CD4-positive, alpha-beta T cell treated with Interleukin-1 beta for 1 hour (primary cell): ENCODE results near the gene RPS6KA6.

Experiments used
- DNase-seq, 2 donors: peaks; one replicate each; pipeline ENCODE4 v3.0.0-alpha.2; 2020 to 2022

Gene RPS6KA6

GRCh38 chrX:84187533-84188319, at the start of gene RPS6KA6:
TSS of gene RPS6KA6 (minus strand) at chrX:84188199. CDS start at chrX:84187899, 300 bp downstream.
- DNase-seq: peak in 1 of 2 donors; percentile 14

GRCh38 chrX:84224741-84225140, 36.7 kb upstream of the RPS6KA6 start:
- no peak for DNase-seq

- DNase-seq: no peak
Observed at GRCh38 chrX:84223261-84223660, 35.3 kb upstream of the RPS6KA6 start.

GRCh38 chrX:84221181-84221580, 33.2 kb upstream of the RPS6KA6 start:
- no peak for DNase-seq

- no peak for DNase-seq
Observed at GRCh38 chrX:84219551-84219950, 31.6 kb upstream of the RPS6KA6 start.

- DNase-seq: no peak
Observed at GRCh38 chrX:84218726-84219125, 30.7 kb upstream of the RPS6KA6 start.

GRCh38 chrX:84216881-84217280, 28.9 kb upstream of the RPS6KA6 start:
- no peak for DNase-seq

- no peak for DNase-seq
Observed at GRCh38 chrX:84216406-84216805, 28.4 kb upstream of the RPS6KA6 start.

GRCh38 chrX:84205276-84205675, 17.3 kb upstream of the RPS6KA6 start:
- no peak for DNase-seq

- DNase-seq: no peak
Observed at GRCh38 chrX:84199688-84200087, 11.7 kb upstream of the RPS6KA6 start.

GRCh38 chrX:84197550-84197949, 9.6 kb upstream of the RPS6KA6 start:
- DNase-seq: no peak

- DNase-seq: no peak
Observed at GRCh38 chrX:84192006-84192405, 4.0 kb upstream of the RPS6KA6 start.

GRCh38 chrX:84189125-84189524, 1.1 kb upstream of the RPS6KA6 start:
- DNase-seq: no peak

GRCh38 chrX:84188320-84188834, 378 bp upstream of the RPS6KA6 start:
- peak; percentile 1 to 15 for DNase-seq

- DNase-seq: peak in 1 of 2 donors; percentile 0
Observed at GRCh38 chrX:84186603-84187532, 1.1 kb downstream of the RPS6KA6 start.

GRCh38 chrX:84182516-84182915, 5.5 kb downstream of the RPS6KA6 start:
- no peak for DNase-seq

- DNase-seq: no peak
Observed at GRCh38 chrX:84175958-84176357, 12.0 kb downstream of the RPS6KA6 start.

GRCh38 chrX:84175274-84175673, 12.7 kb downstream of the RPS6KA6 start:
- no peak for DNase-seq

GRCh38 chrX:84174348-84174747, 13.7 kb downstream of the RPS6KA6 start:
- no peak for DNase-seq

GRCh38 chrX:84170931-84171330, 17.1 kb downstream of the RPS6KA6 start:
- no peak for DNase-seq

GRCh38 chrX:84168574-84168973, 19.4 kb downstream of the RPS6KA6 start:
- no peak for DNase-seq

GRCh38 chrX:84168095-84168494, 19.9 kb downstream of the RPS6KA6 start:
- no peak for DNase-seq

GRCh38 chrX:84165711-84166110, 22.3 kb downstream of the RPS6KA6 start:
- no peak for DNase-seq

- DNase-seq: no peak
Observed at GRCh38 chrX:84162401-84162800, 25.6 kb downstream of the RPS6KA6 start.
